Transverse colon (tissue), 4 donors: ENCODE data around the gene ZNF684. TPM values are rescaled to one million over a fixed set of nuclear protein-coding genes. Genes with fewer than 3 reads are reported as not detected.
"Not testable (repeated sequence)": the region's sequence is repeated elsewhere in the genome, so short reads cannot be mapped to it uniquely, and the experiment has no call there.

Experiments
- DNase-seq: peaks from one replicate; pipeline ENCODE4 v3.0.0-alpha.2; 2019
- H3K27ac ChIP-seq, 4 donors: fragments of 200-600 bp; sonication (generic); 2 replicates each; pipeline ENCODE4 v1.5.1; 2016 to 2018; ENCODE audit warnings: inconsistent platforms in 4 of 4
- H3K27me3 ChIP-seq: fragments of 200-600 bp; sonication (generic); 2 replicates; pipeline ENCODE4 v1.5.1; 2017; ENCODE audit warnings: inconsistent platforms
- H3K36me3 ChIP-seq, 4 donors: fragments of 200-600 bp; sonication (generic); 2 replicates each; pipeline ENCODE4 v1.5.1; 2017 to 2019; ENCODE audit warnings: inconsistent platforms in 4 of 4
- H3K4me1 ChIP-seq, 4 donors: fragments of 200-600 bp; sonication (generic); 2 replicates each; pipeline ENCODE4 v1.5.1; 2017 to 2020; ENCODE audit warnings: inconsistent platforms in 4 of 4
- H3K4me3 ChIP-seq, 4 donors: fragments of 200-600 bp; sonication (generic); 1 replicate in 1 of 4; 2 replicates in 3 of 4; pipeline versions ENCODE4 v1.5.1 to v1.6.1; 2017 to 2019; ENCODE audit warnings: inconsistent platforms in 4 of 4
- H3K9me3 ChIP-seq, 2 donors: fragments of 200-600 bp; sonication (generic); 2 replicates each; pipeline ENCODE4 v1.5.1; 2017 to 2019; ENCODE audit warnings: inconsistent platforms in 2 of 2
- CTCF ChIP-seq, 5 experiments: fragments of 200-600 bp in 3 of 5; fragments of 450-650 bp in 2 of 5; sonication (generic) in 3 of 5; IDR thresholded peaks; 1 replicate in 2 of 5; 2 replicates in 3 of 5; pipeline ENCODE4 v1.5.1; 2016 to 2017; ENCODE audit warnings: antibody characterized with exemption in 5 of 5, inconsistent platforms in 3 of 5, mild to moderate bottlenecking in 2 of 5, moderate library complexity in 1 of 5
- EP300 ChIP-seq: sonication (generic); formaldehyde crosslinking; IDR thresholded peaks from one replicate; pipeline ENCODE4 v1.6.1; 2017; ENCODE audit warnings: antibody characterized with exemption, low read depth
- POLR2A ChIP-seq: fragments of 450-650 bp; IDR thresholded peaks from one replicate; pipeline ENCODE4 v1.6.1; 2016; ENCODE audit warnings: antibody characterized with exemption, mild to moderate bottlenecking, moderate library complexity
- POLR2AphosphoS5 ChIP-seq, 3 donors: sonication (generic); formaldehyde crosslinking; IDR thresholded peaks; one replicate each; pipeline ENCODE4 v1.6.1; 2016; ENCODE audit warnings: antibody characterized with exemption in 3 of 3
- WGBS, 2 donors: methylation state at CpG; one replicate each; pipeline ENCODE4 v1.1.5; 2018; ENCODE audit warnings: low coverage in 1 of 2; 5-methylcytosine and 5-hydroxymethylcytosine counted together
- in situ Hi-C, 4 donors: fragments of 200-750 bp; cut with MboI; loops; one replicate each; pipeline versions ENCODE4 v1.15.0 to v1.15.1; 2017; ENCODE audit warnings: low sequenced_read_pairs in 3 of 4, low pct_ligation_motif_present in 1 of 4, low pct_unique_long_range_greater_than_20kb in 1 of 4
- intact Hi-C: fragments of 100-400 bp; cut with DNase I; formaldehyde crosslinking; loops from one replicate; pipeline ENCODE4 v1.15.1; 2023; ENCODE audit warnings: low total_unique reads
- total RNA-seq, 4 donors: library from RNA; depleted of rRNA; stranded (reverse); fragments of >200 nt; gene quantifications; one replicate each; pipeline ENCODE4 v1.1.0, GENCODE V29; 2016

Gene ZNF684
- total RNA-seq, 4 donors from 2014 or later = 5.4 to 7.1 (median 6.7) TPM; not detected in 1

GRCh38 chr1:40563266-40563665 lies 31.8 kb downstream of the ZNF684 start:
- no peaks in the 10 kb centered on the region for H3K4me1 ChIP-seq
- no peaks in the 10 kb centered on the region for H3K36me3 ChIP-seq
- WGBS, 2 donors = 86 to 100% methylated on average over 2 to 4 of the region's 4 CpGs
- H3K9me3 ChIP-seq = no peaks in the 10 kb centered on the region
- intact Hi-C loops (no loop called here), in situ Hi-C loops (no loop called here)
- no peak overlapping the region for H3K4me3 ChIP-seq
- TF ChIP-seq POLR2A = no peak
- no peak for TF ChIP-seq POLR2AphosphoS5 (IDR thresholded peaks at IDR 0.05)
- no peak for TF ChIP-seq EP300
- TF ChIP-seq CTCF (IDR thresholded peaks at IDR 0.05) = no peak
- DNase-seq = no peak
- H3K27ac ChIP-seq = no peak overlapping the region
- no peaks in the 10 kb centered on the region for H3K27me3 ChIP-seq

GRCh38 chr1:40564506-40564905 lies 33.1 kb downstream of the ZNF684 start:
- in situ Hi-C loops (no loop called here), intact Hi-C loops (no loop called here)
- DNase-seq = no peak
- Histone ChIP-seq H3K4me3 (no peak overlapping the region), H3K4me1 (no peaks in the 10 kb centered on the region), H3K27ac (no peak overlapping the region), H3K36me3 (no peaks in the 10 kb centered on the region), H3K27me3 (no peaks in the 10 kb centered on the region), H3K9me3 (no peaks in the 10 kb centered on the region)
- TF ChIP-seq CTCF (IDR thresholded peaks at IDR 0.05) (no peak), POLR2A (no peak), POLR2AphosphoS5 (IDR thresholded peaks at IDR 0.05) (no peak), EP300 (no peak)
- WGBS, 2 donors = 69 to 75% methylated on average over 3 of the region's 3 CpGs

- in situ Hi-C loops (no loop called here), intact Hi-C loops (no loop called here)
- H3K4me3 ChIP-seq = no peak overlapping the region
- DNase-seq = no peak
- no peaks in the 10 kb centered on the region for H3K27me3 ChIP-seq
- TF ChIP-seq POLR2A (no peak), CTCF (IDR thresholded peaks at IDR 0.05) (no peak), EP300 (no peak)
- WGBS, 2 donors = 10 to 43% methylated on average over 1 to 3 of the region's 3 CpGs
- no peak overlapping the region for H3K27ac ChIP-seq
- no peaks in the 10 kb centered on the region for H3K4me1 ChIP-seq
- H3K36me3 ChIP-seq = no peaks in the 10 kb centered on the region
- H3K9me3 ChIP-seq = no peaks in the 10 kb centered on the region
Observed at GRCh38 chr1:40564913-40565312, 33.5 kb downstream of the ZNF684 start.

GRCh38 chr1:40567825-40568224 lies 36.4 kb downstream of the ZNF684 start:
- H3K4me3 ChIP-seq = no peak overlapping the region
- intact Hi-C loops = no loop called here
- H3K36me3 ChIP-seq = no peaks in the 10 kb centered on the region
- in situ Hi-C loops = no loop called here
- no peak overlapping the region for H3K27ac ChIP-seq
- DNase-seq = no peak
- no peaks in the 10 kb centered on the region for H3K9me3 ChIP-seq
- 89 to 100% methylated on average over 1 of the region's 1 CpG for WGBS, 2 donors
- no peaks in the 10 kb centered on the region for H3K27me3 ChIP-seq
- no peak for TF ChIP-seq EP300
- no peak for TF ChIP-seq CTCF (IDR thresholded peaks at IDR 0.05)
- no peak for TF ChIP-seq POLR2AphosphoS5 (IDR thresholded peaks at IDR 0.05)
- no peak for TF ChIP-seq POLR2A
- H3K4me1 ChIP-seq = no peaks in the 10 kb centered on the region

GRCh38 chr1:40574805-40575204 lies 43.4 kb downstream of the ZNF684 start:
- H3K27ac ChIP-seq, intact Hi-C loops, H3K4me1 ChIP-seq, DNase-seq, H3K27me3 ChIP-seq, H3K36me3 ChIP-seq, in situ Hi-C loops, H3K9me3 ChIP-seq, H3K4me3 ChIP-seq: not testable (repeated sequence)
- WGBS, 2 donors = 63 to 74% methylated on average over 1 to 3 of the region's 3 CpGs
